Esophagus squamous epithelium (tissue), 4 donors: ENCODE results near the gene C1orf21.

Experiments used
- POLR2A ChIP-seq, 4 donors: fragments of 450-650 bp; IDR thresholded peaks; one replicate each; pipeline ENCODE4 v1.6.1; 2017; ENCODE audit warnings: antibody characterized with exemption in 4 of 4, mild to moderate bottlenecking in 4 of 4, moderate library complexity in 3 of 4
- TF ChIP-seq, protein P1 (sequence below), 6 experiments: fragments of 450-650 bp in 4 of 6; fragments of 200-600 bp in 2 of 6; sonication (generic) in 2 of 6; IDR thresholded peaks; one replicate each; pipeline ENCODE4 v1.5.1; 2016 to 2019; ENCODE audit warnings: antibody characterized with exemption in 6 of 6, mild to moderate bottlenecking in 4 of 6, moderate library complexity in 4 of 6

DNA sequence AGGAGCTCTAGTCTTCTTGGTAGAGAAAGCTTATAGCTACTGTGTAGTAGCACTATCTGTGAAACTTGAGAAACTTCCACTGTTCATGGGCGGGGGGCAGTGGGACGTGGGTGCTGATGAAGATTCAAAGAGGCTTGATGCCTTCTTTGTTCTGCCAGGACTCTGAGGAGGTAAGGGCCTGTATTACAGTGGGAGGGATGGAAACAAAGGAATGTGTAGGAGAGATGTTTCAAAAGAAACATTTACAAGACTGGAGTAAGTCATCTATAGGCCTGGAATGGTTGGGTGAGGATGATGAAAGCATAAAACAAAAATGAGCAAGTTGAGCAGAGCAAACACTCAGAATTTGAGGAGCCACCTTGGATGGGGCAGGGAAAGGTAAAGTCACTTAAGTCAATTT is 89.4 kb downstream of the C1orf21 start:
- TF ChIP-seq, protein P1, sequence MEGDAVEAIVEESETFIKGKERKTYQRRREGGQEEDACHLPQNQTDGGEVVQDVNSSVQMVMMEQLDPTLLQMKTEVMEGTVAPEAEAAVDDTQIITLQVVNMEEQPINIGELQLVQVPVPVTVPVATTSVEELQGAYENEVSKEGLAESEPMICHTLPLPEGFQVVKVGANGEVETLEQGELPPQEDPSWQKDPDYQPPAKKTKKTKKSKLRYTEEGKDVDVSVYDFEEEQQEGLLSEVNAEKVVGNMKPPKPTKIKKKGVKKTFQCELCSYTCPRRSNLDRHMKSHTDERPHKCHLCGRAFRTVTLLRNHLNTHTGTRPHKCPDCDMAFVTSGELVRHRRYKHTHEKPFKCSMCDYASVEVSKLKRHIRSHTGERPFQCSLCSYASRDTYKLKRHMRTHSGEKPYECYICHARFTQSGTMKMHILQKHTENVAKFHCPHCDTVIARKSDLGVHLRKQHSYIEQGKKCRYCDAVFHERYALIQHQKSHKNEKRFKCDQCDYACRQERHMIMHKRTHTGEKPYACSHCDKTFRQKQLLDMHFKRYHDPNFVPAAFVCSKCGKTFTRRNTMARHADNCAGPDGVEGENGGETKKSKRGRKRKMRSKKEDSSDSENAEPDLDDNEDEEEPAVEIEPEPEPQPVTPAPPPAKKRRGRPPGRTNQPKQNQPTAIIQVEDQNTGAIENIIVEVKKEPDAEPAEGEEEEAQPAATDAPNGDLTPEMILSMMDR (IDR thresholded peaks at IDR 0.05) = no peak
- TF ChIP-seq POLR2A (IDR thresholded peaks at IDR 0.05) = no peak
